Fibroblast of villous mesenchyme (primary cell): ENCODE data around the gene HK2. TPM values are rescaled to one million over a fixed set of nuclear protein-coding genes. Genes with fewer than 3 reads are reported as not detected.
A peak's percentile ranks its signal among the peaks of the same experiment; 100 is the strongest.

Source experiments
- DNase-seq: peaks from one replicate; pipeline ENCODE4 v3.0.0-alpha.2; 2010; ENCODE audit warnings: low read depth
- H3K4me3 ChIP-seq: 2 replicates; pipeline ENCODE4 v1.5.1; 2011; ENCODE audit warnings: low read depth, mild to moderate bottlenecking, low read length
- total RNA-seq: library from RNA; depleted of rRNA; stranded (reverse); fragments of >200 nt; gene quantifications from 2 replicates; pipeline ENCODE4 v1.2.3, GENCODE V29; 2012
- TF ChIP-seq, protein P1 (sequence below): IDR thresholded peaks from 2 replicates; pipeline ENCODE4 v1.5.1; 2012; ENCODE audit warnings: low read depth, mild to moderate bottlenecking, low read length; ENCODE audit not compliant: insufficient read depth

The HK2 gene
- total RNA-seq, 1 donor = 15.1 TPM

GRCh38 chr2:74822771-74823566 is 11.0 kb upstream of the HK2 start:
- H3K4me3 ChIP-seq = no peak overlapping the region
- DNase-seq = no peak
- TF ChIP-seq, protein P1, sequence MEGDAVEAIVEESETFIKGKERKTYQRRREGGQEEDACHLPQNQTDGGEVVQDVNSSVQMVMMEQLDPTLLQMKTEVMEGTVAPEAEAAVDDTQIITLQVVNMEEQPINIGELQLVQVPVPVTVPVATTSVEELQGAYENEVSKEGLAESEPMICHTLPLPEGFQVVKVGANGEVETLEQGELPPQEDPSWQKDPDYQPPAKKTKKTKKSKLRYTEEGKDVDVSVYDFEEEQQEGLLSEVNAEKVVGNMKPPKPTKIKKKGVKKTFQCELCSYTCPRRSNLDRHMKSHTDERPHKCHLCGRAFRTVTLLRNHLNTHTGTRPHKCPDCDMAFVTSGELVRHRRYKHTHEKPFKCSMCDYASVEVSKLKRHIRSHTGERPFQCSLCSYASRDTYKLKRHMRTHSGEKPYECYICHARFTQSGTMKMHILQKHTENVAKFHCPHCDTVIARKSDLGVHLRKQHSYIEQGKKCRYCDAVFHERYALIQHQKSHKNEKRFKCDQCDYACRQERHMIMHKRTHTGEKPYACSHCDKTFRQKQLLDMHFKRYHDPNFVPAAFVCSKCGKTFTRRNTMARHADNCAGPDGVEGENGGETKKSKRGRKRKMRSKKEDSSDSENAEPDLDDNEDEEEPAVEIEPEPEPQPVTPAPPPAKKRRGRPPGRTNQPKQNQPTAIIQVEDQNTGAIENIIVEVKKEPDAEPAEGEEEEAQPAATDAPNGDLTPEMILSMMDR = no peak

GRCh38 chr2:74824679-74825078 is 9.2 kb upstream of the HK2 start:
- DNase-seq = no peak
- TF ChIP-seq, protein P1 = no peak
- no peak overlapping the region for H3K4me3 ChIP-seq

- DNase-seq = no peak
- no peak overlapping the region for H3K4me3 ChIP-seq
- TF ChIP-seq, protein P1 = no peak
Observed at GRCh38 chr2:74828543-74828942, 5.4 kb upstream of the HK2 start.

DNA sequence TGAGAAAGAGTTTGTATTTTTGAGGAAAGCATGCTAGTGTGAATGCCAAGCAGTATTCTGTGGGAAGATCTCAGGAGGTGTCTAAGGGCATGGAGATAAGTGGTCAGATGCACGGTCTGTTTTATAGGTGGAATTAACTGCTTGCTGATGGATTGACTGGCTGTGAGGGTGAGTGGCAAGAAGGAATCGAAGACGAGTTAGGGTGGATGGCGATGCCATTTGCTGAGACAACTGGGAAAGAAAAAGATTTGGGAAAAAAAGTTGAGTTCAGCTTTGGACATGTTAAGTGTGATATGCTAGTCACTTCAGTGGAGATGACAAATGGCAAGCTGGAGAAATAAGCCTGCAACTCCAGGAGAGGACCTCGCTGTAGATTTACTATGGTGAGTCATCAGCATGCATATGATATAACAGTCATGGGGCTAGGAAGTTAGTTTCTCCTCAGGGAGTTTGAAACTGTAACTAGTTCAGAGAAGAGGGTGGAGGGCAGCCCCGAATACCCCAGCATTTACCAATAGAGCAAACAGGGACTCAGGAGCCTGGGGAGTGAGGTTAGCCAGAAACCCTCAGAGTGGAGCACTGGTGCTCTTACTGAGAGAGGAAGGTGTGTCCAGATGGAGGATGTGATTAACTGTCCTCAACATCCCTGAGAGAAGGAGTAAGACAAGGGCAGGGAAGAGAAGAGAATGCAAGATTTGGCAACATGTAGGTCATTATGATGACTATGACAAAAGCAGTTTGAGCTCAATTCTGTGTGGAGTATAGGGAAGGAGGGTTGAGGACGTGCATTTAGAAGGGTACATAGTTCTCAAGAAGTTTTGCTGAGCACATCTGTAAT is 2.0 kb upstream of the HK2 start:
- TF ChIP-seq, protein P1 = no peak
- peak; percentile 68 for DNase-seq
- H3K4me3 ChIP-seq = no peak overlapping the region

DNA sequence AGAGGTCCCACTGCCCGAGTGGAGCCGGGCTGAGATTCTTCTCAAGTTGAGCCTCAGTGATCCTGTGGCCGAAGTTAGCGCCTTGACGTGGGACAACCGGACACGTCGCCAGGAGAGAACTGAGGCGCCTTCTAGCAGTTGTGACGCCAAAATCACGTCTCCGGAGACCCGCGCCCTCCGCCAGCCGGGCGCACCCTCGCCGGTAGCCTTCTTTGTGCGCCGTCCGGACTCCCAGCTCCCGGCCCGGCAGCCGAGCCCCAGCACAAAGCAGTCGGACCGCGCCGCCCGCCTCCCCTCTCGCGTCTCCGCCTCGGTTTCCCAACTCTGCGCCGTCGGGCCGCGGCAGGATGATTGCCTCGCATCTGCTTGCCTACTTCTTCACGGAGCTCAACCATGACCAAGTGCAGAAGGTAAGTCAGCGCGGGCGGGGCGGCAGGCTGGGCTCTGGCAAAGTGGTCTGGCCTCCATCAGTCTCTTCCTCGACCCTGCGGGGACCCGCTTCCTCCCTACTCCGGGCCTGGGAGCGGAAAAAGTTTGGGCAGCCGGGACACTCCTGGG is 386 bp downstream of the HK2 start:
- peak; percentile 35 for DNase-seq
- peak overlapping the region; percentile 90 for H3K4me3 ChIP-seq

DNA sequence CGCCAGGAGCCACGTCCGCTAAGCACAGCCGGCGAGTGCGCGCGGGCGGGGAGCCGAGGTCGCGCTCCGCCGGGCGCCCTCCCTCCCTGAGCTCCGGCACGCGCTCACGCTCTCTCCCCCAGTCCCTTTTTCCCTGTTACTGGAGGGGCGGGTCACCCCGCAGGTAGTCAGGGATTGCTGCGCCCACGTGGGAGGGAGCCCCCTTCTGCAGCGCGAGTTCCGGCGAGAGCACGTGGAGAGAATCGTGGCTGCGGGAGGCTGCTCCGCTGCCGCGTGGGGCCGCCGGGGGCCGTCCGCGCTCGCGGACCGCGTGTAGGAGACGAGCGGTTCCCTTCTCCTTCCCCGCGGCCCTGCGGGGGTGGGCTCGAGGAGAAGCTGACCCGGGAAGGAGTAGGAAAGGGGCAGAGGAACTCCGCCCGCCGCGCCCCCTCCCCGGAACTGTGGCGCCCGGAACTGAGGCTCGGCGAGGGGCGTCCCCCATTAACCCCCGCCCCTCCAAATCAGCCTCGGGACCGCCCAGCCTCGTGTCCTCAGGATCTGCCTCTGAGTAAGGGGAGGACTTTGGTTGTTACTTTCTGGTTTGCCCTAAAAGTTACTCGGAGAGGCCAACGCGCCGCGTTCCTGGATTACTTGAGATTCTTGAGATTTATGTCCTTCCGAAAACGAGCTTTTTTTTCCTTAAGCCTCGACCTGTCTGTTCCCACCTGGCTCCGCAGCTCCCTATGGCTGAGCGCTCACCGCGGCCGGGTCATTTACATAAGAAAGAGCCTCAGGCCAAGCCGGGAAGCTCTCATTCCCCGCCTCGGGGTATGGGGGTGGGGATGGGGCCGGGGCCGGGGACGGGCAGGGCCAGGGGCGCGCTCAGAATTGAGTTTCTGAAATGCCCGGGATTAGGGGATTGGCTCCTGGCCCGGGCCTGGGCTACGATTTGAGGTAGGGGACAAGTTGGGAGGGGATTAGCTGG is 1.1 kb downstream of the HK2 start:
- TF ChIP-seq, protein P1 = no peak
- H3K4me3 ChIP-seq = peak overlapping the region; percentile 90
- DNase-seq = peak; percentile 66
